Stimulated activated CD4-positive, alpha-beta T cell treated with anti-CD3 and anti-CD28 coated beads, Interleukin-2, amount 100 ng/mL, for 48 hours (primary cell): ENCODE data around the gene HS3ST4.
"Not testable (repeated sequence)": the region's sequence is repeated elsewhere in the genome, so short reads cannot be mapped to it uniquely, and the experiment has no call there.

Experiments
- DNase-seq, 2 donors: peaks; one replicate each; pipeline ENCODE4 v3.0.0-alpha.2; 2020

HS3ST4 gene

DNA sequence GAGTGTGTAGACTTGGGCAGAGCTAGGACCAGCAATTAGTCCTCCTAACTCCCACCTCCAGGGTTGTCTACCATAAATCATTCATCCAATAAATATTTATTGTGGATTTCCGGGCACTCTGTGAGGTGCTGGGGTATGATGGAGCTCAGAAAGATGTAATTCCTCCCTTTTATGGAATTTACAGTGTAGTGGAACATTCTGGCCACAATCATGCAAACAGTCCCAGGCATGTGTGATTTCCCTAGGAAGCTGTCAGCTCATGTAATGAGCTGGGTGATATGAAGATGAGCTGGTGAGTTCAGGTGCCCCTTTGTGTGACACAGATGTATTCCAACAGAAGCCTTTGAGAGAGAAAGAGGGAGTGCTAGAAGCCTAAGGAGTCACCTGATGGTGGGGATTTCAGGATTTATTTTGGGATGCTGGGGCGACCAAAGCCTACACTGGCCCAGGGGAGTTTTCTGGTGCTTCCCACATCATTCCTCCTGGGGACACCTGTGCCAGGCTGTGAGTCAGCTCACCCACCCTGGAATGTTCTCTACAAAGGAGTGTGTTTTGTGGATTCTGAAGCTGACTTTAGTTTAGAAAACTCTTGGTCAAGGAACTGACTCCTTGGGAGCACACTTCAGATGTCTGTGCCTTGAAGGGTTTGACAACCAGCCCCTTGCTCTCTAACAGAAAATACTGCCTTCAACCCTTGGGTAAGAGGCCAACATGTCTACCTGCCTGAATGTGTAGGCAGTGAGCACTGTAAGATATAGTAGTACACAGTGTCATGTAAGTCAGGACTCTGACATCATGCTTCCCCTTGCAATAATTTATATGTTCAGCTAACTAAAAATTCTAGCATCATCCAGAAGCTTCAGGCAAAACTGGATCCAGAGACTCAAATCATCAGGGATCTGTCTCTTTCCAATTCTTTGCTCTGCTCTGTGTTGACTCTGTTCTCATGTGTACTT lies 42.9 kb downstream of the HS3ST4 start:
- no peak for DNase-seq

GRCh38 chr16:25735645-25736044 lies 43.9 kb downstream of the HS3ST4 start:
- no peak for DNase-seq

- DNase-seq = peak in 1 of 2 donors; percentile 0
These were observed 55.5 kb downstream of the HS3ST4 start for GRCh38 chr16:25747160-25747758.

DNA sequence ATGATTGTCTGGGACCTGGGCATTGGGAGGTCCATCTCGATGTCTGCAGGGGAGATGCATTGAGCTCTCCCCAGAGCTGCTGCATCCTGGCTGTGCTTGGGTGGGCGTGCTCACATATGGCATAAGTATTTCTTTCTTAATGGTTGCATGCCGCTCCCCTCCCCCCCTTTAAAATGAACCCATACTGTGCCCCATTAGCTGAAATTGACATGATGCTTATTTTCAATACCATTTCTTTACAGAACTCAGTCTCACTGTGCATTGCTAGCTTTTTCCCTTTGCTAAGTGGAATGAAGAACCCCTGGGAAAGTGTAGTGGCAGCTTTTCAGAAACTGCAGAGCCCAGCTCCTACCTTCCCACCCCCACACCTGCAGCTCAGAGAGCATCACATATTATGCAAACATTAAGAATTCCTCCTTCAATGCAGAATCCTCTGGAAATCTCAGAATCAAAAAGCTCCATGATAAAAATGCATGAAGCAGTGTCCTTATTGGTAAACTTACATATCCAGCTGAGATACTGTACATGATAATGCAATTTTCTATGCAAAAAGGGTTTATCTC lies 56.4 kb downstream of the HS3ST4 start:
- DNase-seq = no peak

GRCh38 chr16:25750488-25751216 lies 58.9 kb downstream of the HS3ST4 start:
- DNase-seq = no peak

GRCh38 chr16:25751230-25751835 lies 59.6 kb downstream of the HS3ST4 start:
- DNase-seq = no peak

DNA sequence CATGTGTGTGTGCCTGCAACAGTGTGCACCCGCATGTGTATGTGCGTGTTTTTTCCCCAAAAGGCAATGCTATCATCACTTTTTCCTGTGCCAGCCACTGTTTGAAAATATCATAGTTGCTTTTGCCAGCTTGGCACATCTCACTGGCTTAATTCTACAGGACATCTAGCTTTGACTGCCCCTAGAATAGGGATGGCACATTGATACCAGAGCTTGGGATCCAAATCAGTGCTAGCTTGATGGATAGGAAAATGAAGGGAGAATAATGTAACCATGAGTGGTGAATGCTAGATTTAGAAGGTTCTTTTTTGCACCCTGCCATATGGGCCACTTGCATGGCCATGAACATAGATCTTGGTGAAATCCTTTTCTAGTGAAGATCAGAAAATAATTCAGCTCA lies 72.7 kb downstream of the HS3ST4 start:
- DNase-seq = no peak

DNA sequence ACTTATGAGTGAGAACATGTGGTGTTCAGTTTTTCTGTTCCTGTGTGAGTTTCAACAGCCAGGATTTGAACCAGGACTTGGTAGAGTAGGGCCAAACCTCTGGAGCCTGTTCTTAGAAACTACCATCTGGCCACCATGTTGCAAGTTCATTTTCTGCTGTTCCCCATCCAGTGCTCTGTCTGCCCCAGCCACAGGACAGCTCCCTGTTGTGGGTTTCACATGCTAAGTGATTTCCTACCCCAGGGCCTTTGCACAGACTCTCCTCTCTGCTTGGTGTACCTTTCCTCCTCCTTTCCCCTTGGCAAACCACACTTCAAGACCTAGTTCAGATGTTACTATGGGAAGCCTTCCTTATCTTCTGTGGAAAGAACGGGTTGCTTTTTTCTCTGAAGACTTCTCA lies 79.5 kb downstream of the HS3ST4 start:
- no peak for DNase-seq

- DNase-seq = no peak
These were observed 80.2 kb downstream of the HS3ST4 start for GRCh38 chr16:25771812-25772568.

- not testable (repeated sequence) for DNase-seq
These were observed 84.5 kb downstream of the HS3ST4 start for GRCh38 chr16:25776214-25776613.

DNA sequence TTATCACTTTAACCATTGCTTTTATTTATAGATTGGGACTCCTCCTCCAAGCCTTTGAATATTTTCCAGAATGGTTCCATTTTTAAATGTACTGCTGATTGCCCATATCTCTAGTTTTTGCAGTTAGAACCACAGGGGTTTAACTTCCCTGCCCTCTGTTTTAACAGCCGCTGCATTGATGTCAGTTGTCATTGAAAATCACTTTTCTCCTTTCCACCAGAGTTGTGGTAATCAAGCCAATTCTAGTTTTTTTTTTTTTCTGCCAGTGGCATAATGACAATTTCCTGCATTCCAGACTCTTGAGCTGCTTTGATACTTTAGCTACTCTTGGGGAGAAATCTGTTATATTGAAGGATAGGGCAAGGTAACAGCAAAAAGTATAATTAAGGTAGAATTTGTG lies 91.5 kb downstream of the HS3ST4 start:
- DNase-seq = no peak

- DNase-seq = no peak
These were observed 93.6 kb downstream of the HS3ST4 start for GRCh38 chr16:25785361-25785760.

DNA sequence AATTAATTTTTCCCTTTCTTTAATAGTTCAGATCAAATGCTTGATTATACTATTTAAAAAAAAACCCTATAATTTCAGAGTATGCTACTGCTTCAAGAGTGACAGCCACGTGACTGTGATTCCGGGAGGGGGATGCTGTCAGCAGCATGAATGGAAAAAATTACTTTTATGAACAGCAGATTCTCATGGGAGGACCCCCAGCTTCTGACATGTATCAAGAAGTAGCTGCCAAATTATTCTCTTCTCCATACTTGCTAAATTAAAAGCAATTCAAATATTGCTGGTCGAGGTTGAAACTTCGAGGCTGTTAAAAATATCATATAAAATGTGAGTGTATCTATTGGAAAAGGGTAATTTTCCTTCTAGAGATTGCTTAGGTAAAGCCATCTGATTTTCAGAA lies 95.0 kb downstream of the HS3ST4 start:
- DNase-seq = no peak

GRCh38 chr16:25788637-25789036 lies 96.9 kb downstream of the HS3ST4 start:
- no peak for DNase-seq

DNA sequence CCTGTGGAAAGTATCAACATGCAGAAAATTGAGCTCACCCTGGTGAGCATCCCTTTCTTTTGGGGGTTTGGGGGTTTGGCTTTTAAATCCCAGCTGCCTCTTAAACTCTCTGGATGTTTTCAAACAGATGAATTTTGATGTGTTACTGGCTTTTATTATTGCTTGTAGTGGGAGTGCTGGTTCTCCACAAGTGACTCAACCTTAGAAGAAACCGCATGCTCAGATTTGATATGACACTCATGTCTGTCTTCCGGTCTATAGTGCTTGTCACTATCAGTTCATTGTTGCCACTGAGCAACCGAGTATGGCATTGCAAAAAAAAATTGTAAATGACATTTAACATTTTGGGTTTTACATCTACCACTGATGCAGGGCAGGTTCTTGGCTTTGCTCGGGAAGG lies 104.5 kb downstream of the HS3ST4 start:
- no peak for DNase-seq

DNA sequence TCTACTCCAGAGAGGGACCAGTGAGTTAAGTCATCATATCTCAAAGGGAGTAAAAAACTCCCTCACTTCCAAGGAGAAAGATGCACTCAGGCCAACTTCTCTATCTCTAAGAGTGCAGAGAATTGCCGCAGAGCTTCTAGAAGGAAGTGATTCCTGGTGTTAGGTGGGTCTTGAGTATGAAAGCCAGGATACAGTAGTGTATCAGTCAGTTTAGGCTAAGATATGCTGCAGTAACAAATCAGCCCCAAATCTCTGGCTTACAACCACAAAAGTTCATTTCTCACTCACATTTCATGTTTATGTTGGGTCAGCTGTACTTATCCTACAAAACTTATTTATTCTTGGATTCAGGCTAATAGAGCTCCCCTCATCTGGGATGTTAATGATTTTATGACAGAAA lies 106.3 kb downstream of the HS3ST4 start:
- DNase-seq = no peak

DNA sequence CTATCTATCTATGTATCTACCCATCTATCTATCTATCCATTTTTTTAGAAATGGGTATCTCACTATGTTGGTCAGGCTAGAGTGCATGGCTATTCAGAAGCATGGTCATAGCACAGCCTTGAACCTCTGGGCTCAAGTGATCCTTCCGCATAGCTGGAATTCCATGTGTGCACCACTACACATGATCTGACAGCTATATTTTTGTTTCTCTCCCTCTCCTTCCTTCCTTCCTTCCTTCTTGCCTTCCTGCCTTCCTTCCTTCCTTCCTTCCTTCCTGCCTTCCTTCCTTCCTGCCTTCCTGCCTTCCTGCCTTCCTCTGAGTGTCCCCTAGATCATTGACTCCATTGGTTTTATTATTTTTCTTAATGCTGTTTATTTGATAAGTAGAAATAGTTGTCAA lies 108.1 kb downstream of the HS3ST4 start:
- no peak for DNase-seq

DNA sequence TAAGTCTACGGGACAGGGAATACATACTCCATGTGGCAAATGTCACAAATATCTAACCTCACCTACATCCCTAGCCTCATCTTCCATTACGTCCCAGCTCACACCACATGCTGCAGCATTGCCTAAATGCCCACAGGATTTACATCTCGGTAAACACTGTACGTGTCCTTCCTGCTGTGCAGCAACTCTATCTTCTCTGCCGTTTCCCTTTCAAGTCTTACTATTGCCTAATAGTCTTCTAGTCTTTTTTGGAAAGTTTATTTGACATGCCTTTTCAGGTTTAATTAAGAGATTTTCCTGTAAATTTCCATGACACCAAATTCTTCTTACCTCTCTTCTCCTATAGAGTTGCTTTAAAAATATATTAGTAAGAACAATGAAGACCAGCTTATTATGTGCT lies 120.5 kb downstream of the HS3ST4 start:
- DNase-seq = no peak

GRCh38 chr16:25817295-25817694 lies 125.5 kb downstream of the HS3ST4 start:
- no peak for DNase-seq

DNA sequence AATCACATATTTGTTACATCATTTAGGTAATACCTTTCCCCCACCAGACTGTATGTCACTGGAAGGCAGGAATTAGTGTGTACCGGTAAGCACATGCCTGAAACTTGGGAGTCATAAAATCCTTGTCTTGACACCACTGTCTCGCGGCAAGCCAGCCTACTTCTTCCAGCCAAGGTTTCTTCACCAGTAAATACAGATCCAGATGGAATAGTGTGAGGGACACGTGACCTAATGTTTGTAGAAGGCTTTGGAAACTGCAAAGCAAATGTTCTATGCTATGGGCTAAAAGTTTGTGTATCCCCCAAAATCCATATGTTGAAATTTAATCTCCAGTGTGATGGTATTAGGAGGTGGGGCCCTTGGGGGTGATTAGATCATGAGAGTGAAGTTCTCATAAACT lies 126.1 kb downstream of the HS3ST4 start:
- no peak for DNase-seq

DNA sequence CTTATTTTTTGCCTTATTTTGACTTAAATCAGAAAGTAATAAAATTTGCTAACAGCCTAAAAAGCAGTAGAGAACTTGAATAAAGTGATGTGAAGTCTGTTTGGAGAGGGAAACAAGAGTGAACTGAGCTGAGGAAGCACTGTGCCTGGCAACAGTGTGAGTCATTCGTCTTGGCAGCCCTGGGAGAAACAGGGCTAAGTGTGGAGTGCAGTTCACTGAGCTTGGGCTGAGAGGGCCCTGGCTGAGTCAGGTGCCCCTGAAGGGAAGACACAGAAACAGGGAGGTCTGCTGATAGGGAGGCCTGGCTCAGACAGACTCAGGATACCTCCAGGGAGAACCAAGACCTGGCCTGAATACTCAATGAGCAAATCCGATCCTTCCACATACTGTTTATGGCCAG lies 132.1 kb downstream of the HS3ST4 start:
- no peak for DNase-seq

DNA sequence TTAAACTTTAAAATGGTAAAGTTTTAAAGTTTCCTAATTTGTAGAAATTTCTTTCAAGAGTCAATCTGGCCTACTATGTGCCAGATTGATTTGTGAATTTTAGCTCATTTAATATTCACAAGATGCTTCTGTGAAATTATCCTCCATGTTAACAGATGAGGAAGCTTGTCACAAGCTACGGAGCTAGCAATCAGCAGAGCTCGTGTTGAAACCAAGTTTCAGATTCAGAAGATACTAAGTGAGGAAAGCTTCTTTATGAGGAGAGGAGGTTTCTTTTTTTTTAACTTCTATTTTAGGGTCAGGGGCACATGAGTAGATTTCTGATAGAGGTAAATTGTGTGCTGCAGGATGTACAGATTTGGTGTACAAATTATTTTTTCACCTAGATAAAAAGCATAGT lies 135.9 kb downstream of the HS3ST4 start:
- DNase-seq = no peak
